T follicular helper cell (primary cell): Measurements from ENCODE around the gene MSRB2.
"Not testable (repeated sequence)": the region's sequence is repeated elsewhere in the genome, so short reads cannot be mapped to it uniquely, and the experiment has no call there.

Experiments
- DNase-seq: peaks from one replicate; pipeline ENCODE4 v3.0.0-alpha.2; 2020; ENCODE audit warnings: low read depth
- total RNA-seq, 2 experiments: gene quantifications; one replicate each; lab custom pipeline; 2026; lab: John Stamatoyannopoulos, UW

MSRB2 gene
- 1.5 to 3.6 reads per million in 2 experiments for total RNA-seq

DNA sequence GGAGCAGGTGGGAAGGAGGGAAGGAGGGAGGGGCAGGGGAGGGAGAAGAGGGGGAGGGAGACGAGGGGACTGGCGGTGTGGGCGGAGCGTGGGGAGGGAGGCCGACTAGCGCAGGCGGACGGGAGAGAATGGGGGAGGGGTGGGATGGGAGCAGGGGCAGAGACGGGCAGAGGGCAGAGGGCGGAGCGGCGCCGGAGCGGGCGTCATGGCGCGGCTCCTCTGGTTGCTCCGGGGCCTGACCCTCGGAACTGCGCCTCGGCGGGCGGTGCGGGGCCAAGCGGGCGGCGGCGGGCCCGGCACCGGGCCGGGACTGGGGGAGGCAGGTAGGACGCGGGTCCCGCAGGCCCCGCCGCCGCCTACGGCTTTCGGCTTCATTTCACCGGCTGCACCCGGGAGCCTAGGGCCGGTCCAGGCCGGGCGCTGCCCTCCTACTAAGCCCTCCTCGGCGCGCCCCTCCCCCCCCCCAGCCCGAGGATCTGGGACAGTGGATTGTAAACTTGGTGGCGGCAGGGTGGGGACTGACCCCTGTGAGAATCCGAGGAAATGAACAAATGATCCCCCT lies at the start of gene MSRB2:
Gene MSRB2, plus strand, starts transcription at position 176 of the 562 bp plus-strand sequence. Its CDS starts 30 bp downstream, at position 206.
- peak; percentile 60 for DNase-seq

DNA sequence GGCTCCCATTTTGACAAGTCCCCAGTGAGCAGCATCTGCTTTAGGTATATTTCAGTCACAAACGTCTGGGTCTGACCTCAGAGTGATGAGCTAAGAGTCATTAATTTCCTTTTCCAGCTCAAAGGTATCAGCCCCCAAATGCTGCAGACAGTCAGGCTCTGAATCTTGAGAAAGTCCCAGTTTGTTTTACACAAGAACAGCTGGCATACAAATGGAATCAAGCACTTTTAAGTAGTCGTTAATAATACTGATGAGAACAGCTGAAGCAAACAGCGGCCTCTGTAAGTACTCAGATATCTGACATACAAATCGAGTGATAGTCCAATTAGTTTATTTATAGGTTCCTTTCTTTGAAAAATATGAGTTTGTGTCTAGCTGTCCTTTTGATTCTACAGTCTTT lies 49.4 kb upstream of the MSRB2 start:
- DNase-seq = no peak

DNA sequence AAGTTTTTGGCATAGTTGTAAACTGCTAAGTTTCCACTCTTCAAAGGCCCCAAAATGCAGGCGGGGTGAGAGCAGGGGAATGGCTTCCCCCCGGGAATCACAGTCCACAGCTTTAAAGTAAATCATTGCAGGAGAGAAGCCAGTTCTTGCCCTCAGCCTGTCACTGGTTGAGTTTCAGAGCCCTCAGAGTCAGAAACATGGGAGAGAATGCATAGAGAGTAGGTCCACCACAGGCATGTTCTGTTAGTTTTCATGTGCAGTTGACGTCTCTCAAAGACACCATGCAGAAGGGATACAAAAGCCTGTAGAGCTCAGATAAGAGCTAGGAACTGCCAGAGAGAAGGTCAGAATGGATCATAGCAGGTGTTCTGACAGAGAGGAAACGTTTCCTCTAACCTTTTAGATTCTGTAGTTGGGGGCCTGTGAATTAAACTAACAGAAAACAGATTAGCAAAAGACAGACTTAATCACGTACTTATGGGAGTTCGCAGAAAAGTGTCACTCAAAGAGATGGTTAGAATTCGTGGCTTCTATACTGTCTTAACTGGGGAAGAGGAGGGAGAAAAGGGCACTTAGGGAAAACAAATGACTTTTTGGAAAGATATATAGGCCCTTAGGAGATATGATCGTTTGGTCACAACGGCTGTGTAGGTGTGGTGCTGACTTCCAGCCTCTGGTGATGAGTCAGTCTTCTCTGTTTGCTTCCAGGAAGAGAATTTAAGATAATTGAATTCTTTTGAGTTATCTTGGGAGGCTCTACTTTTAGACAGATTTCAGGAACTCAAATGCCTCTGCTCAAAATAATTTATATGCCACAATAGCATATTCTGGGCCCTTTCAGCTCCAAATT lies 48.0 kb upstream of the MSRB2 start:
- no peak for DNase-seq

DNA sequence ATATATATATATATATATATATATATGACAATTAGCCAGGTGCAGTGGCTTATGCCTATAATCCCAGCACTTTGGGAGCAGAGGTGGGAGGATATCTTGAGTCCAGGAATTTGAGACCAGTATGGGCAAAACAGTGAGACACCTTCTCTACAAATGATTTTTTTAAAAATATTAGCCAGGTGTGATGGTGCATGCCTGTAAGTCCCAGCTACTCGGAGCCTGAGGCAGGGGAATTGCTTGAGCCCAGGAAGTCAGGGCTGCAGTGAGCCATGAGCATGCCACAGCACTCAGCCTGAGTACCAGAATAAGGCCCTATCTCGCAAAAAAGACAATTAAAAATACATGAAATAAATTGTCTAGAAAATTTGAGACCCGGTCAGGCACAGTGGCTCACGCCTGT lies 47.2 kb upstream of the MSRB2 start:
- DNase-seq = no peak

DNA sequence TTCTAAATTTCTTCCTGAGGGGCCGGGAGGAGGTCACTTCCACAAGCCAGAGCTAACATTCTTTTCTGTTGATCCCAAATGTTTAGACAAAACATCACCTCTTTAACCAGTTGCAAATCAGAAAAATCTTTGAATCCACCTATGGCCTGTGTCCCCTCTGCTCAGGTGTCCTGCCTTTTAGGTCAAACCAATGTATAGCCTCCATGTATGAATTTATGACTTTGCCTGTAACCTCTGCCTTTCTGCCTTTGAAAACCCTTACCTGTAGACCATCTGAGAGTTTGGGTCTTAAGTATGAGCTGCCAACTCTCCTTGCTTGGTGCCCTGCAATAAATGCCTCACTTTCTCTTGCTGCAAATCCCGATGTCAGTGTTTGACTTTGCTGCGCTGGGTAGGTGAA lies 44.1 kb upstream of the MSRB2 start:
- no peak for DNase-seq

DNA sequence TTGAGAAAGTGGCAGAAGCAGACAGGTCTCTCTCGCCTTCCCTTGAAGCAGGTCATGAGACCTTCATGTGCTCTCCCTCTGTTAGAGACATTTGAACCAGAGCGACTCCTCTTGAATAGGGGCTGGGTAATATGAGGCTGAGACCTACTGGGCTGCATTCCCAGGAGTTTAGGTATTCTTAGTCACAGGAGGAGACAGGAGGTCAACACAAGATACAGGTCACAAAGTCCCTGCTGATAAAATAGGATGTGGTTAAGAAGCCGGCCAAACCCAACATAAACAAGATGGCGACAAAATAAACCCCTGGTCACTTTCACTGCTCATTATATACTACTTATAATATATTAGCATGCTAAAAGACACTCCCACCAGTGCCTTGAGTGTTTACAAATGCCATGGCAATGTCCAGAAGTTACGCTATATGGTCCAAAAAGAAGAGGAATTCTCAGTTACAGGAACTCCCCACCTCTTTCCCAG lies 43.5 kb upstream of the MSRB2 start:
- DNase-seq = no peak

DNA sequence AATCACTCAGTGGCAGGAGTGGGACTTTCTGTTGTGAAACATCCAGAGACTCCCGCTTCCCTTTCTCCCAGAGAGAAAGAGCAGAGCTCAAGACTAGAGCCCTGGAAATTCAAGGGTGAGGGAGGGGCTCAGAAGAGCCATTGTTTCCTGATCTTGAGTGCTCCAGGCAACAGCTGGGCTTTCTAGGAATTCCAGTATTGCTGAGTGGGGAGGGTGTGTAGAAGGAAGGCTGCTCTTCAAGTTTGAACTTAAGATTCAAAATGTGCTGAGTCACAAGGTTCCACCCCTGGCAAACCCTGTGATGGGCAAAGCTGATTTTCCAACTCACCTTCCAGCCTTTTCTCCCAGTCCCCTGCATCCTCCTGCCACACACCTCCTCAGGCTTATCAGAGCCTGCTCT lies 42.3 kb upstream of the MSRB2 start:
- no peak for DNase-seq

DNA sequence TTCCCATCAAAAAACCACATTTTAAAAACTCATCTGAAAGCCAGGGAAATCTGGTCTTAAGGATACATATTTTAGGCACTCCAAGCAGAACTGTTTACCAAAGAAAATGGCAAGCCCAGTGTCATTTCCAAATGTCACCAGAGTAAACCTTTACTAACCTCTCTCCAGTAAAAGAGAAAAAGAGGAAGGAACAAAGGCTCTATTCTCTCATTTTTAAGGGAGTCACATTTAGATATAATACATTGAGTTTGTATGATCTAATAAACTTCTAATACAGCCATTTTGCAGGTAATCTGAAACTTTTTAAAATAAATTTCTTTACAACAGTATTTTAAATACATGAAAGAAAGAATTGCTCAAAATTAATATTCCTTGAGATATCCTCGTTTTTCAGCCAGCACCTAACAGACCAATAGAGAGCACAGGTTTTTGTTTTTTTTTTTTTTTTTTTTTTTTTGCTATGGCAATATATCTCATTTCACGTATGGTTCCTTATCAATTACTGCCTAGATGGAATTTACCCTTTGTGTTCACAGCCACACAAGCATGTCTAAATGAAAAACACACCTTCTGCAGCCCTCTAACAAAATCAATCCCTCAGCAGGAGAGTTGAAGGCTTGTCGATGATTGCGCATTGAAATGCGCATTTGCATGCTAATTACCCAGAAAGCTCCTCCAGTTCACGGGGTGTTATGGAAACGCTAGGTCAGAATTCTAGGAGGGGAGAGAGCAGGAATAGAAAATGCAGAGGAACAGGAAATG lies 39.8 kb upstream of the MSRB2 start:
- DNase-seq = no peak

DNA sequence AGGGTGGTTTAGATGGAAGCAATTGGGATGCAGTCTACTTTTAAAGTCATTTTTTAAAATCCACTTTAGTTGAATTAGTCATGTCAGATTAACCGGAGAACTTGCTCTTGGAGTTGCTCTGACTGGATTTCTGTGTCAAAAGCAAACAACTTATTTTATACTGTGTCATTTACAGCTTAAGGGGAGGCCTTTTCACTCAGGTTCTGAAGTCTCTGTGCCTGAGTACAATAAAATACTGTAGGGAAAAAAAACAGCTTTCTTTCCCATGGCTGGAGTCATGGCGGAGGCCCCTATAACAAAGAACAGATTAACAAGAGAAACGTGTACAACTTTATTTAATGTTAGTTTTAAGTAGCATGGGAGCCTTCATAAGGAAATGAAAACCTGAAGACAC lies 39.2 kb upstream of the MSRB2 start:
- DNase-seq = no peak

DNA sequence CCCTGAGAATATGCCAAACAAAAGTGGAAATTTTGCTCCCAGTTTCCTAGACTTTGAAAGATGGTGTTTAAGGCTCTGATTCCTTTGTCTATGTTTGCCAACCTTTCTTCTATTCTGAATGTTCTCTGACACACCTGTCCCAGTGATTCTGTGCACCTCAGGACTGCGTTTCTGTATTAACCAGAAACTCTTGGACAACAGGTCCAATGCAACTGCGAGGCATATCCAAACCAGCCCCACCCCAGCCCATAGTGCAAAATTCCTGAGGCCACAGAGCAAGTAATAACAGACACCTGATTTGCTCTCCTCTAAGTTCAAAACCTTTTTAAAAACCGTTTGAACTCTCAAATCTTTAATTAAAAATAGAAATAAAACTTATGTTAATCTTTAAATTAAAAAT lies 37.0 kb upstream of the MSRB2 start:
- DNase-seq = no peak

DNA sequence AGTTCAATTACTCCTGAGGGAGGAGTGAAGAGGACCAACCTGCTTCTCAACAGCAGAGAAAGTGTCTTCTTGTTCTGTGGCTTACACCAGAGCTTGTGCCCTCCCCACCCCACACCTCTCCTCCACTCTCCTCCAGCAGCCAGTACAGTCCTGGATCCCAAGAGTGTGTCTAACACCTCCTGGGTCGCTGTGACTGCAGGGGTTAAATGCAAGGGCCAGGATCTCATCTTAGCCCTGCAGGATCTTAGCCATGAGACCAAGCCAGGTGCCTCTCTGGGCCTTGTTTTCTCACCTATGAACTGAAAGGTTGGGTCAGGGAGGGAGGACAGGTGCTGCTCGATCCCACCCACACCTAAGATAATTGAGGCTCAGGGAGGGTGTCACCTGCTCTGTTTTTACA lies 34.5 kb upstream of the MSRB2 start:
- no peak for DNase-seq

DNA sequence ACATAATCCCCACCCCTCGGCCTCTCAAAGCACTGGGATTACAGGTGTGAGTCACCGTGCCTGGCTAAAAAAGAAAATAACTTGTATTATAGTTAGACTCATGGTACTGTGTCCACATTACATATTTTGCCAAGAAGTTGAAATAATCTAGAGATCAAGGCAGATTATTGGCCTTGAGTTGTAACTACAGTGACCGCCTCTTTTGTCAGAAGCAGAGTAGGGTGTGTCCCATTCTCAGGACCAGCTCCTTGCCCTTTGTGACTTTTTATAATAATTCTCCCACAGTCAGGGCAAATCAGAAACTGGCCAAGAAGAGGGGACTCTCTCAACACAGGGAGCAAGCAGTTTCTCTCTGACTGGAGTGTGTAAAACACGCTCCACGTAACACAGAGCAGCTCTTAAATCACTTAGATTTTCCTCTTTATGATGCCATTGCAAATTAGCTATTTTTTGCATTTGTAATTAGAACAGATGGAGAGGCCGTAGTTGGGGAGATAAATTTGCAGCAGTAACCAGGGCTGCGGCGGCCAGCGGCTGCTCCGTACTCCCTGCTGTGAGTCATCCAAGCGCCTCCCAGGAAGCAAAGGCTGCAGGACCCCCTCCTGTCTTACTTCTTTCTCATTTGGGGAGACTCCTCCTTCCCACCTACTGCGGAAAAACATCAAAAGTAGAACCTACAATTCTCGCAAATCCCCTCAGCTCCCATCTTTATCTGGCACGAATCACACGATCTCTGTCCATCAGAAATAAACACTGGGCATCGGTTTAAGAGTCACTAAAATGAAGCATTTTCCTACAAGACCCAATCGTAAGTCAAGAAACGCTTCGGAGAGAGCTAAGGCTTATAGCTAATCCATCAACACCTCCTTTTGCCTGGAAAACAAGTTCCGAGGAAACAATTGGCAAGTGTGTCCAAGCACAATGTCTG lies 32.1 kb upstream of the MSRB2 start:
- no peak for DNase-seq

DNA sequence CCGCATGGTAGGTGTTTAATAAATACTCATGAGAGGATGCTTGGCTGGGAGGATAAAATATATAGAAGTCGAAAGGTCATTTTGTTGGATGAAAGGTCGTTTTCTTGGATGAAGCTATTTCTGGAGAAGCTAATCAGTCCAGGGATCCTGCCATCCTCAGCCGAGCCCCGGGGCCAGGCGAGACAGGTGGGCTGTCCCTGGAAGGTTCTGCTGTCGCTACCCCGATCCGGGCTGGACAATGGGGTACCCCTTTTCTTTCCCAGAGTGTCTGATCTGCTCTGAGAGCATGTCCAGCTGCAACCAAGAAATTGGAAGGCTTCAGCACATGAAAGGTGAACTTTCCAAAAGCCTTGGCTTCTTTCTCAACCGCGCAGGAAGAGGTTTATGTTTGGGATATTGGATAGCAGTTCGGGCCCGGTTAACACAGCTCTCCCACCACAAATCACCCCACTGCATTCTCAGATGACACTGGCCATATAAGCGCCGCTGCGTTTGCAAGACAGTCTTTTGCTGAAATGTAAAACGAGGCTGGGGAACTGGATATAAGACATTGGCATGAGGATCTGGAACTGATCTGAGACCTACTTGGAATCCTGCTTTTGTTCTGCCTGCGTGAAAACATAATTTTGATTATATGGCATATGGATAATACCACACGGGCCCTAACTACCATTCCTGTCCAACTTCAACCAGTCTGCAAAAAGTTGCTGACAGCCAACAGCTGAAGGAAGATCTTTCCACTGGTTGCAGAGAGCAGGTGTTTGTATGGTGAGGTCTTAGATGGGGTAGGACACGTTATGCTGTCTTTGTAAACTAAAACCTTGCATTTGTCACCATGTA lies 31.2 kb upstream of the MSRB2 start:
- DNase-seq = no peak

DNA sequence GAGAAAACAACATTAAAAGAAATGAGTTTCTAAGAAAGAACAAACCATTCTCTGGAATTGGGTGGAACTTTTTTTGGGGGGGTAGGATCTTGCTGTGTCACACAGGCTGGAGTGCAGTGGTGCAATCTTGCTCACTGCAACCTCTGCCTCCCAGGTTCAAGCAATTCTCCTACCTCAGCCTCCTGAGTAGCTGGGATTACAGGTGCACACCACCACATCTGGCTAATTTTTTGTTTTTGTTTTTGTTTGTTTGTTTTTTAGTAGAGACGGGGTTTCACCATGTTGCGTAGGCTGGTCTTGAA lies 30.6 kb upstream of the MSRB2 start:
- DNase-seq = not testable (repeated sequence)

DNA sequence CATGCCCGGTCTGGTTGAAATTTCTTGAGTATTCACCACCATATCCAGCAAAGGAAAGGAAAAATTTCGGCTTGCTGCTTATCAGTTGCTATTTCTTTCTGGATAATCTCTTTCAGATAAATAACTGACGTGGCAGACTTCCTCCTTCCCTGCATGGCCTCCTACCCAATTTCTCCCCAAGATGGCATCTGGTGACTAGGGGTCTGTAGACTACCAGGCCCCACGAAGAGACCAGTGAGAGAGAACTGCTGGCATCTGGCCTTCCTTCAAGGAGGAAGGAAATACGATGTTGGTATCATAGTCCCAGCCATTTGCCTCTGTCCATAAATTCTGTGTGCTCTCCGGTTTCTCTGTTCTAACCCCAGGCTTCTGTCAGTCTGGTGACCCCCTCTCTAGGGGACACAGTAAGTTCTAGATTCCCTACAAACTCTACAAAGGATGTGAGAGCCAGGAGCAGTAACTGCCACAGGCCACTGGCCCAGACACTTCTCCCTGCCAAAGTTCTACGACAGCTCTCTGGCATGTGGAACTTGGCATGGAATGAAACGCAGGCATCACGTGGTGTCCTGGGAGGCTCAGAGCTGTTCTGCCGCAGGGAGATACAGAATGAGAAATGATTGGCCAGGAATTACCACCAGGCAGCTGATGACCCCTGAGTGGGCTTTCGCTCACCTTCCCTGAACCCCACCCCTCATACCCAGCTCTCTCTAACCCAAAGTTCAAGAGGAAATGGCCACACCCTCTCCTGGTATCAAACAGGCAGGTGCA lies 30.0 kb upstream of the MSRB2 start:
- no peak for DNase-seq

DNA sequence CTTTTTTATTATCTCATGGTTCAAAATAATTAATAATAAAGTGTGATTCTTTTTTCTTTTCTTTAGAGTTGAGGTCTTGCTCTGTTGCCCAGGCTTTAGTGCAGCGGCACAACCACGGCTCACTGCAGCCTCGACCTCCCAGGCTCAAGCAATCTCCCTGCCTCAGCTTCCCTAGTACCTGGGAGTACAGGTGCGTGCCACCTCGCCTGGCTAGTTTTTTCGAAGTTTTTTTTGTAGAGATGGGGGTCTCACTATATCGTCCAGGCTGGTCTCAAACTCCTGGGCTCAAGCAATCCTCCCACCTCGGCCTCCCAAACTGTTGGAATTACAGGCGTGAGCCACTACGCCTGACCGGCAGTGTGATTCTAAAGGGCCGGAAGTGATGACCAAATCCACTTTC lies 28.0 kb upstream of the MSRB2 start:
- no peak for DNase-seq

DNA sequence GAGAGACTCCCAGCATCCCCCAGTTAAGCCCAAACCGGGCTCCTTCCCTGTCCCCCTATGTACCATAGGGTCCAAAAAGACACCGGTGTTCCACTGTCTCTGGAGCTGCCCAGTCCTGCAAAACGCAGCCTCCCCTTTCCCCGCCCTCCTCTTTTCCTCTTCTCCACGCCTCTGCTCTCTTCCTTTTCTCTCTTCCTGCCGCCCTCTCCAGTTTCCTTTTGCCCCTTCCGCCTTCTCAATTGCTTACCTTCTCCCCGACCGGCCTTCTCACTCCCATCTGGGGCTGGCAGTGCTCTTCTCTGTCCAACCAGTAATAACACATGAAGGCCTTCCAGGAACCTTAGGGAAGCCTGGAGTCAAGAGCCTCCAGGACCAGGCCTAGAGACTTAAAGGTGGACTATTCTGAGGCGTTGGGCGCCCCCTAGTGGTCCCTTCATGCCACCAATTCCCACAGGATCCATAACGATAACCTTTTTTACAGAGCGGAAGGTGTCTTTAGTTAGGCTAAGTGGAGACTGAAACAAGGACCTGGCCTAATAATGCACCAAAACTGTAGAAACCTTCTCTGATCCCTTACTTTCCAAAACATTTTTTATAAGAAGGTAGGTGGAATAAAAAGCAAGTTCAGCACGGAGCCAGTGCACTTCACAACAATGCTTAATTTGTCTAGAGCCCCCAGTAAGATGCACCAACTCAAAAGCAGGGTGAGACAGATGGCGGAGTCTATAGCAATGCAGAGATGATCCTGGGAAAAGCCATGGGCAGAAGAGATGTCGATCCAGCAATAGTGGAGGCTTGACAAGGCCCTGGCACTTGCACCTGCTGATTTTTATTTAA lies 27.2 kb upstream of the MSRB2 start:
- peak; percentile 43 for DNase-seq

DNA sequence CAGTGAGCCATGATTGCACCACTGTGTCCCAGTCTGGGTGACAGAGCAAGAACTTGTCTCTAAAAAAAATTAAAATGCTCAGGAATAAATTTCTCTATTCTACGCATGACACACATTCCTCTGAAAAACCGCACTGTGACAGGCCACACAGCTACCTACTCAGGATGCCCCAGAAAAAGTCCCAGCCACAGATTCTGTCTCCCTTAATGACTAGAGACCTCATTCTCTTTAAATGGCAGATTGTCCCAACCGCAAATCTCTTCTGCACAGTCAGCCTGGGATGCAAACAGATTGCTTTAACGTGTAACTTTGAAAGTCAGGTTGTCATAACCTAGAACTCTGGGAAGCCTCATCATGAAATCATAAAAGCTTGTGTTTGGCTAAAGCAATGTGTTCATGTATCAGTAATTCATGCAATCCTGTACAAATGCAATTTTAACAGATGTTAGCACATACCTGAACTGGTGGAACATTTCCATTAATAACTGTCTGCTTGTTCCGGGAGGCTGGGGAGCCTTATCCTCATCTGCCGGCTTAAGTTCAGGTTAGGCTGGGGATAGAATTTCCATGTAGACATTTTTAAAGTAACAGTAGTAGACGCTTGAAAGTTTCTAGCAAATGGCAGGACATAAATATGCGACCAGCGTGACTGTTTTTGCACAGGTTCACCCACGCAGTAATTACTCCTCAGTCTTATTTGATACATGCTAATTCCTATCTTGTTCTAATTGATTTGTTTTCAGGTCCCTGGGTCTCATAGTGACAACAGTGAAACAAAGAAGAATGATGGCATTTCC lies 26.2 kb upstream of the MSRB2 start:
- DNase-seq = no peak
